SK-N-SH (cell line): ENCODE measurements around the gene FAM236B.
"Not testable (repeated sequence)": the region's sequence is repeated elsewhere in the genome, so short reads cannot be mapped to it uniquely, and the experiment has no call there.

ENCODE experiments used
- GABPA ChIP-seq: IDR thresholded peaks from 2 replicates; pipeline ENCODE4 v1.4.0; 2012; ENCODE audit warnings: low read depth, mild to moderate bottlenecking
- RCOR1 ChIP-seq: fragments of 150-350 bp; IDR thresholded peaks from 2 replicates; pipeline ENCODE4 v1.6.1; 2017; ENCODE audit warnings: antibody characterized with exemption, low read length

- not testable (repeated sequence) for TF ChIP-seq RCOR1, GABPA
Measured at GRCh38 chrX:72830701-72831100, 48.2 kb upstream of the FAM236B start.
